HG02885 (cell line): ENCODE measurements around the gene HSF2.
A peak's percentile ranks its signal among the peaks of the same experiment; 100 is the strongest.

Source experiments
- ATAC-seq: cut with Tn5 transposase; IDR thresholded peaks from one replicate; pipeline ENCODE4 v1.9.1; 2021; ENCODE audit warnings: mild to moderate bottlenecking; ENCODE audit not compliant: unreplicated experiment, poor library complexity

Gene HSF2, protein sequence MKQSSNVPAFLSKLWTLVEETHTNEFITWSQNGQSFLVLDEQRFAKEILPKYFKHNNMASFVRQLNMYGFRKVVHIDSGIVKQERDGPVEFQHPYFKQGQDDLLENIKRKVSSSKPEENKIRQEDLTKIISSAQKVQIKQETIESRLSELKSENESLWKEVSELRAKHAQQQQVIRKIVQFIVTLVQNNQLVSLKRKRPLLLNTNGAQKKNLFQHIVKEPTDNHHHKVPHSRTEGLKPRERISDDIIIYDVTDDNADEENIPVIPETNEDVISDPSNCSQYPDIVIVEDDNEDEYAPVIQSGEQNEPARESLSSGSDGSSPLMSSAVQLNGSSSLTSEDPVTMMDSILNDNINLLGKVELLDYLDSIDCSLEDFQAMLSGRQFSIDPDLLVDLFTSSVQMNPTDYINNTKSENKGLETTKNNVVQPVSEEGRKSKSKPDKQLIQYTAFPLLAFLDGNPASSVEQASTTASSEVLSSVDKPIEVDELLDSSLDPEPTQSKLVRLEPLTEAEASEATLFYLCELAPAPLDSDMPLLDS

DNA sequence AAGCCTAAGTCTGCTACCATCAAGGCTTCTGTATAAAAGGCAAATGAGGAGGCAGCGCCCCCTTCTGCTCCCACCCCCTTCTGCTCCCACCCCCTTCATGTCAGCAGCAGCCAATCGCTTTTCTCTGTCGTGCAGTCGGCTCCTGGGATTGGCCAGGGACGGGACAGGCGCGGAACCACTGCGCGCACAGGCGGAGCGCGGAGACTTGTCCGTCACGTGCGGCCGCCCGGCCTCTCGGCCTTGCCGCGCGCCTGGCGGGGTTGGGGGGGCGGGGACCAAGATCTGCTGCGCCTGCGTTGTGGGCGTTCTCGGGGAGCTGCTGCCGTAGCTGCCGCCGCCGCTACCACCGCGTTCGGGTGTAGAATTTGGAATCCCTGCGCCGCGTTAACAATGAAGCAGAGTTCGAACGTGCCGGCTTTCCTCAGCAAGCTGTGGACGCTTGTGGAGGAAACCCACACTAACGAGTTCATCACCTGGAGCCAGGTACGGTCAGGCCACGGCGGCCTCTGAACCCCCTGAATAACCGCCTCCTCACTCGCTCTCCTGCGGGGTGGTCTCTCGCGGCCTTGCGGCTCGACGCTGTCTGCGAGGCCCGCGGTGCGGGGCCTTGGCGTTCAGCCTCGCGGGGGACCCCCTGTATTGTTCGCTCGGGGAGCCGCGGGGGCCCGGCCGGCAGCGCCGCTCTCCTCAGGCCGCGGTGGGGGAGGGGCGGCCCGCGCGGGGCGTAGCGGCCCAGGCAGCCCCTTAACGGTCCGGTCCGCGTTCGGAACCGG is at the start of gene HSF2:
Gene HSF2 (plus strand): TSS at position 305 of the 773 bp plus-strand sequence. CDS start 86 bp downstream, at position 391.
- ATAC-seq = peak; percentile 99

DNA sequence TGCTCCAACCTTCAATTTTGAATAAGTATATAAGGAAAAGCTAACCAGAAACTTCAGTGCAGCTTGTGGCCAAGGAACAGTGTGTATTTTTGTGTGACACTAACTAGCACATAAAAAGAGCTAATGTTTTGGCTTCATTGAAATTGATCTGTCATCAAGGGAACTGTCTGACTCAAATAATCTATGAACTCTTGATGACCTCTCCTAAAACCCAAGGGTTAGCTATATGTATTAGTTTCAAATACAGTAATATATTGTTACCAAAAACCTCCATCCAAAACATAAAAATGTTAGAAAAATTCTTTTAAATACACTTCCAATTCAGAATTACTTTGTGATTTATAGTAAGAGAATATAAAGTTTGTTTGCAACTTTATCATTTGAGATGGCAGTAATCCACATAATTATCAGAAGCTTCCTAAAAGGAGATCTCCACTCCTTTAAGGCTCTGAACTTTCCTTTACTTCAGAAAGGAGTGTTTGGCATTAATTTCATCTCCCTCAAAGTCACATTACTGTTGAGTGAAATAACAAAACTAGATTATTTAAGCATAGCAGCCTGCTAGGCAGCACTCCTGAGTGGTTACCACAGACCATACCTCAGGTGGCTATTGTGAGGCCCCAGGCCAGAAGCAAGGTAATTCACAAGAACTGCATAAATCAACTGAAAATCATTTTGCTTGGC is 46.3 kb upstream of the HSF2 start:
- no peak for ATAC-seq

DNA sequence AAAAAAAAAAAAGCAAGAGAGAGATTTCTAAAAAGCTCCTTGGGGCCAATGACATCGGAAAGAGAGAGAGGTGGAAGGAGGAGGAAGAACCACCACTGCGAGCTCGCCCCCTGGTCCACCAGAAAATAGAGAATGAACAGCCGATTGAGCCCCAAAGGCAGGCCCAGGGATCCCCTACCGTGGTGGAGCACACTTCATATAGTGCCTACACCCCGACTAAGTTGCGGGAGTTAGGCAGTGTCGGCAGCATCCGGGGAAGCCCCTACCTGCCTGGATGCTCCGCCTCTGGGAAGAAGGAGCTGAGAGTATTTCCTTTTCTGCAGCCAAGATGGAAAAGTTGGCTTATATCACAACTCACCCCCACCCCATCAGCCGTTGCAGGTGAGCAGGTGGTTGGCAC is 38.6 kb upstream of the HSF2 start:
- no peak for ATAC-seq

DNA sequence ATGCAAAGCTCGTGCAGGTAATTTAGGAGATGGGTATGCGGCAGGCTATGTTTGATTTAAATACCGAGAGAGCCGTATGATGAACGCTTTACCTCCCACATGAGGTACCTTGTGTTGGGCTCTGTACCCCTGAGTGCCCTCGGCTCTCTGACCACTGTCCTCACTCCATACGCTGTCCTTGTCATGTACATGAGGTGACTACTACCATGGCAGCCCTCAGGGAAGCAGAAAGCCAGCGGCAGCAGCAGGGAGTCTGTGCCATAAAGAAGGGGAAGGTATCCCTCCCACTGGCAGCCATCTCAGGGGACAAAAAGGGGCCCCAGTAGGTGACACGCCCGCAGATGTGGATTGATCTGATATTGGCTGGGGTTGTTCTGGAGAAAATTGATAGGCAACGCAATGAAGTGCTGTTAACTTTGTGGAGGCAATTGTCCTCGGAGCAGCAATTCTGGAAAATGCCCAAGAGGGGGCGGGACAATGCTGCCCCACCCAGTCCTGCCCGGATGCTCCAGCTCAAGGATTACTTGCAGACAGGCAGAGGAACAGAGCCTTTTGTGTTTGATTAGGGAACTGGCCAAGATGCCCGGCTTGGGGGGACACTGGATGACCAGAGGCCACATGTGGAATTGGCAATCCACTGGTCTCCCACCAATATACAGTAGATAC is 38.0 kb upstream of the HSF2 start:
- ATAC-seq = no peak

DNA sequence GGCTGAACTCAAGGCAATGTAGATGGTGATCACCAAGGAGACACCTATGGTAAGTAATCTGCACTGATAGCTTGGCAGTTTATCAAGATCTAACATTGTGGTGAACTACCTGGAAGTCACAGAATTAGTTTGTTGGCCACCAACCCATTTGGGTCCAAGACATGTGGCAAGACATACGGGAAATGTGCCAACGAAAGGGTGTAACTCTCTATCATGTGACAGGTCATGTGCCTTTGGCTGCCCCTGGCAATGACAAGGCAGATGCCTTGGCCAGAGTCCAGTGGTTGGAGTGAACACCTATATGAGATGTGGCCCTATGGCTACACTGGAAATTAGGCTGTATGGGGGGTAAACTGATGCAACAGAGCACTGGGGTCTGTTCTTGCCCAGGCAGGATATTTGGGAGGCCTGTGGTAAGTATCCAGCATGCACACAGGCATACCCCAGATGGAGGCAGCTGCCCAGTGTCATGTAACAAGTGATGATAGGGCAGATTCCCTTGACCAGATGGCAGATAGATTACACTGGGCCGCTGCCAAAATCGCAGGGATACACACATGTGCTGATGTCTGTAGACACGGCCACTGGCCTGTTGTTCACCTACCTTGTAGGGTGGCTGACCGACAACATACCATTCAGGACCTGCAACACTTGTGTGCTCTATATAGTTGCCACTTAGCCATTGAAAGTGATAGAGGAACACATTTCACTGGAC is 35.5 kb upstream of the HSF2 start:
- no peak for ATAC-seq

DNA sequence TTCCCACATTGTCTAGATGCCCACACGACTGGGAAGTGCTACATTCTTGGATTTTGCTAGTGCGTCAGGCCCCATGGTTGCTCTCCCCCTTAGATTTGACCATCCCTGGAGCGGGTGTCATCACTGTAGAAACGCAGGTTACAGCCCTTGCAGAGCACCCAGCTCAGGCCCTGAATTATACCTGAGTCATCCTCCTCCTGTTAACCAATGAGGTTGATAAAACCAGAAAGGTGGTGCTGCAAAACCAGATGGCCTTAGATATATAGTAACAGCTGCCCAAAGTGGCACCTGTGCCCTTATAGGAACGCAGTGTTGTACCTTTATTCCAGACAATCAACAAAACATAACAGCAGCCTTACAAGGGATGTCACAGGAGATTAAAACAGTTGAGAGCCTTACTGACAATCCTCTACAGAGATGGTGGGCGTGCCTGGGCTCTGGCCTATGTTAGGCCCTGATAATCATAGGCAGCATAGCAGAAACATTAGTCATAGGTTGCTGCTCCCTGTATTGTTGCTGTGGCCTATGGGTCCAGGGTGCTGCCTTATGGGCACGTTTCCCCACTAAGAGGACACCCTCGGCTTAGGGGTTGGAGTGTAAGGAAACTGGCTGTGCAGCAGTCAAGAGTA is 33.6 kb upstream of the HSF2 start:
- ATAC-seq = no peak

DNA sequence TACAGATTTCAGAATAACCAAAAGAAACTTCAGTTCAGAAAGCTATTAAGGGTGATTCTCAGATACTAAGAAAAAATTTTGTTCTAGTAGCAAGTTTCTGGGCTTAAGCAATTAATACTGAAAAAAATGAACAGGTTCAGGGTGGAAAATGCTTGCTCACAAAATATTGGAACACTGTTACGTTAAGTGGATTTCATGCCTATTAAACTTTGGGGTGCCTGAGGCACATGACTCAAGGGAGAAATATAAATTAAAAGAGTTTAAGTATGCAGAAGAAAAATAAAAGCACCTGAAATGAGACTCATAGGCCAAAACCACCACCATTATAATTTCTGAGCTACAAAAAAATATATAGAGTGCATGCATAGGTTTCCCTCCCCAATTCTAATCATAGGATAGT is 32.3 kb upstream of the HSF2 start:
- ATAC-seq = no peak

DNA sequence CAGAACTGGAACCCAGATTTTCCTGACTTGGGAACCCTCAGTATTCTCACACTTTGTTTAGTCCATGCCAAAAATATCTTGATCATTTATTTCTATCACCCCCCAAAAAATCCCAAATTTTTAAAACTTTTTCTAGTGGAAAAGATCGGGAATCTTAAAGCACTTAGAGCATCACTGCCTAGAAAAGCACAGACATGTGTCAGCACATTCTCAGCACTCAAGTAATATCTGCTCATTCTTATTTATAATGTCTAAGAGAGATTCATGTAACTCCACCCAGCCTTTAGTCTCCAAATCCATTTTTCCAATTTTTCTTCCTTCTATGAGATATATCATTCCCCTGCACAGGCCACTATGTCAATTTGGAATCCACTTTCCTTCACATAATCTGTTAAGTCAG is 29.9 kb upstream of the HSF2 start:
- no peak for ATAC-seq

DNA sequence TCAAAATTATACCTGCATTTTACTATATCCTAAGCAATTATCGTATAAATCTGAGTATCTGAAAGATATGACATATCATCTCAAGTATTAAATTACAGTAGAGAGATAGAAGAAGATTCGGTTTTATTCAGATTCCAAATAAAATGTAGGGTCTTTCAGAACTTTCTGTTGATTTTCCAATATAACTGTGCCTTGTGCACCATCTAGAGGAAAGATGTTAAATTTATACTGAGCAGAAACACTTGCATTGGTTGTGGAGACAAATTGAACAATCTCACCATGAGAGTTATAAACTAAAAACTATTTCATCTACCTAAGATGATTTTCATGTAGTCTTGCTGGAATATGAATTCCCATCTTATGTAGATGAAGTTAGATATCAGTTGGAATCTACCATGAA is 26.8 kb upstream of the HSF2 start:
- no peak for ATAC-seq

DNA sequence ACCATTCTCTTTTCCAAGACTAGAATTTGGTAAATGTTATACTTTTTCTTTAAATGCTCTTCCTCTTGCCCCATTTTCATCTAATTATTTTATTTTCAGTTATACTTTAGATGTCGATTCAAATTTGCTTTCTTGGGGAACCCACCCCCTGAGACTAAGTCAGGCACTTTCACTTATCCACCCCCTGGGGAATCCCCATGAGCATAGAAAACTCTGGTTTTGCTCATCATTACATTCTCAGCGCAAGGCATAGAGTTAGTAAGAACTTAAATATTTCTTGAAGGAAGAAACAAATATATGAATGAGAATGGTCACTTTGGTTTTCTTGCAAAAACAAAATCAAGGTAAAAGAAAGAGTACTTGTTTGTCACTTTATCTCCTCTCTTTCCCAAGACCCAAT is 25.1 kb upstream of the HSF2 start:
- ATAC-seq = peak; percentile 64

DNA sequence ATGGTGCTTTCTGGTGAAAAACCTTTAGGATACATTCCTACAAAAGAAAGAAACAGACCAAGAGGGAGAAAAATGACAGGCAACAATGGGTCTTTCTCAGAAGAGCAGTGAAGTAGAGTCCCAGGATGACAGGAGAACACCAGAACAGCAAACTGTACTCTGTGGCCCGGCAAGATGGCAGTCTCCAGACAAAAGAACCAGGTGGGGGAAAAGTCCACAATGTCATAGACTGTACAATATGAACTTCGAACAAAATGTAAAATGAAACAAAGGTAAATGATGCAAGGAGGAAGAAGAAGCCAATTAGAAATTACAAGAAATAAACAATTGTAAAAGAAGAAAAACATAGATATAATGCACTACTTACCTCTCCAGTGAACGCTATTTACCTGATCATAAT is 23.2 kb upstream of the HSF2 start:
- ATAC-seq = no peak

DNA sequence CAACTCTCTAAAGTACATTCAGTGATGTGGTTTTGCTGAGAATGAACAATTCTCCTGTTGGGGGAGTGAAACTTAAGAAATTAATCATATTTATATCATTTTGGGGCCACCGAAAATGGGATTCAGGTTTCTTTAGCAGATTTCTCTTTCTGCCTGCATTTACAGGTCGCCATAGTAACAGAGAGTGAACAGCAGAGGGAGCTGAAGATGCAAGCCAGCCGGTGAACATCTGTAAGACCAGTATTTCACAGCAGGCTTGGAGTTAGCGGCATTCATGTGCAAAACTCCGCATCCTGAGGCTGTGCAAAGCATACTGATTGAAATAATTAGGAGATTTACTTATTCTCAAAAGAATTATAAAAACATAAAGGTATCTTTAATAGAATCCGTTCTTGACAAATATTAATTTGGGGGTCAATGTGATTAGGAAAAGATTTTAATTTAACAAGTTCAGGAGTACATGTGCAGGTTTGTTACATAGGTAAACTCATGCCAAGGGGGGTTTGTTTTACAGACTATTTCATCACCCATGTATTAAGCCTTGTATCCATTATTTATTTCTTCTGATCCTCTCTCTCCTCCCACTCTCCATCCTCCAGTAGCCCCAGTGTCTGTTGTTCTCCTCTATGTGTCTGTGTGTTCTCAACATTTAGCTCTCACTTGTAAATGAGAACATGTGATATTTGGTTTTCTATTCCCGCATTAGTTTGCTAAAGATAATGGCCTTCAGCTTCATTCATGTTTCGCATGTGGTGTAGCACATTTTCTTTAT is 17.8 kb upstream of the HSF2 start:
- peak; percentile 100 for ATAC-seq

DNA sequence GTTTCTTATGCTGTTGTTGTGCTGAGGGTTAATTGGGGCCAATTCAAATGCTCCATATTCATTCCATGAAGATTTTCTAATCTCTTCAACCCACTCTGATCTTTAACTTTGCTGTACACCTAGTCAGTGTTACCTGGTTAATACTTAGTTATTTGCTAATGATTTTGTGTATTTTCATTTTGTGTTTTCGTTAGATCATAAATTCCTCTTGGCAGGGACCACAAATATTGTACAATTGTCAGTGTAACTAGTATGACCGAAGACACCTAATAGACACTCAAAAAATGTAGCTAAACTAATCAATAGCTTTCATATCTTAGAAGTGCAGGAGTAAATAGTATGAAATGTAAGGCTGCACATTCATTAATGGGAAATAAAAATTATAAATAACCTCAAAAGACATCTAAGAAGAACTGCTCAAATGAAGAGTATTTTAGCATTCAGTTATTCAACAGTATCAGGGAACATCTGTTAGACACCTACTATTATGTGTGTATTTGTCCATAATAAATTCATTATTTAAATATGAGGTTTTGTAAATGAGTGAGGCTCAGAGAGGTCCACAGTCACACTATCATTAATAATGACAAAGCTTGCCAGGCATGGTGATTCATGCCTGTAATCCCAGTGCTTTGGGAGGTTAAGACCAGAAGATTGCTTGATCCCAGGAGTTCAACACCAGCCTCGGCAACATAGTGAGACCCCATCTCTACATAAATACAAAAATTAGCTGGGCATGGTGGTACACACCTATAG is 13.4 kb upstream of the HSF2 start:
- ATAC-seq = no peak

DNA sequence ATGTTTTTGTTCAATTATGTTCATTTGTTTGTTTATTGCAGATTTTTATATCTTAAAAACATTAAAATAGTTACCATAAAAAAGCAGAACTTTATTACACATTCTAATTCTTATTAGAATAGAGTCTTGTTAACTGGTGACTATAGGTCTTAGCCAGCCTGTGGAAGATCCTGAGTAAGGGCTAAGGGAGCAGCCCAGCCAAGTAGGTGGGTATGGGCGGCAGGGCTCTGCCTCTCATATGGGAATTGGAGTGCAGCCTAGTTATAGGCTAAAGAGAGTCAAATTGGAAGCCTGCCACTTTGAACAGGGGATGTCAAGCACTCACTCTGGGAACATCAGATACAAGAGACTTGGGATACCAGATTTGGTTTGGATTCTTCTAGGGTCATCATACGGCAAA is 10.5 kb upstream of the HSF2 start:
- ATAC-seq = no peak

DNA sequence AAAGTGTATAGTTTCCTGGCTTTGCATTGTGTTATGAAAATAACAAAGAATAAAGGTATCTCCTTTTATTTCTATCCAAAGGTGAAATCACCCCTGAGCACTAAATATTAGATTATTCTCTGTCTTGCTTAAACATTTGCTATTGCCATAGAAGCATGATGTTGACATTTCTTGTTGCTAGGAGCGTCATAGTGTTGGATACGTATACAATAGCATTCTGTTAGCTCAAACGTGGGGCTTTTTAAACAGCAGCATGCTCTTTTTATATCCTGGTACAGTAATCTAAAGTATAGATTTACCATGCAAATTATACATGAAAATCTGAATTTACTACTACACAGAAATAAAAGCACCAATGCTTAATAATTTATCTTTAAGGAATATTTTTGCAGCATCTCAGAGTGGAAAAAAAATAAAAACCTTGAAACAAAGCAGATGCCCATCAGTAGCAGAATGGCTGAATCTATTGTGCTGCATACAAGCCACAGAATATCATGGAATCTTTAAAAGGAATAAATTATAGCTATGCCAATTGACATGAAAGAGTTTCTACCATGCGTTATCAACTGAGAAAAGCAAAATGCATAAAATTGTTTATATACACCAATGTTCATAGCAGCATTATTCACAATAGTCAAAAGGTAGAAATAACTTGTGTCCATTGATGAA is 9.6 kb upstream of the HSF2 start:
- ATAC-seq = no peak

DNA sequence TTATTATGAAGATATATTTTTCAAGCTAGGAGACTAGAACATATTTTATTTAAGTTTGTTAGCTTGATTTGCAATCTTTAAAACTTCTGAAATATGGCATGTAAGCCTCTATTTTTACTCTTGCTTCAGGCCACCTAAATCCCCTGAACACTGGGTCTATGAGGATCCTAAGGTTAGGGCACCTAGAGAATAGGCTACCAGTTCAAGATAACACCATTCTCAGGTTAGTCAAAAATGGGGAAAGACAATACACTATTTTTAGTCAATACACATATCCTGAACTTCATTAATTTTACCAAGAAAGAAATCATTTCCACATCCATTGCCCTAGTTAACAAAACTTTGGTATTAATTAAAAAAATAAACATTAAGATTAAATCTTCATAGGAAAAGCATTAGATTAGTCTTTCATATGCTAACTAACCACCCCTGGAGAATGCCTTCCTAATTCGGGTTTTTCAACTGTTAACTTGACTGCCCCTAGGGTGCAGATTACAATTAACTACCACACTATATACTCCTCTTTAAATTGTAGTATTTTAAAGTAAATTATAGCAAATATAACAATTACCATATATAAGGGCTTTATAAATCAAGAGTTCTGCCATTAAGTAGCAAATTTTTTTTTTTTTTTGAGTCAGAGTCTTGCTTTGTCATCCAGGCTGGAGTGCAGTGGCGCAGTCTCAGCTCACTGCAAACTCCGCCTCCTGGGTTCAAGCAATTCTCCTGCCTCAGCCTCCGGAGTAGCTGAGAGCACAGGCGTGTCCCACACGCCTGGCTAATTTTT is 6.7 kb upstream of the HSF2 start:
- no peak for ATAC-seq
